ENCODE data around the gene HDAC1.

- TF ChIP-seq POLR2A (IDR thresholded peaks at IDR 0.05; ENCODE audit: low read length) (no peak), GATA1 (IDR thresholded peaks at IDR 0.05; ENCODE audit: low read depth, low read length) (no peak)
Observed at GRCh38 chr1:32327204-32327603, 35.3 kb downstream of the HDAC1 start.

Data from erythroblast (primary cell).